Activated T-helper 1 cell treated with anti-CD3 and anti-CD28 coated beads, Interleukin-12 subunit alpha, Interleukin-12 subunit beta, Interleukin-2, Interleukin-4 antibody, amounts not matched to agents 30 ng/mL and 10 ng/mL and 1 ng/mL, durations not matched to agents 14 hours and 24 hours and 36 hours (primary cell): ENCODE data around the gene ZHX3. TPM values are rescaled to one million over a fixed set of nuclear protein-coding genes. Genes with fewer than 3 reads are reported as not detected.

Source experiments
- DNase-seq: peaks from one replicate; pipeline ENCODE4 v3.0.0; 2021; ENCODE audit warnings: low spot score
- H3K27ac Mint-ChIP-seq: one replicate; pipeline ENCODE4 v1.8.0; 2021; ENCODE audit warnings: mild to moderate bottlenecking, mixed read lengths
- H3K27me3 Mint-ChIP-seq: one replicate; pipeline ENCODE4 v1.8.0; 2022; ENCODE audit warnings: mild to moderate bottlenecking, moderate library complexity, mixed read lengths; ENCODE audit not compliant: insufficient read depth
- H3K36me3 Mint-ChIP-seq: one replicate; pipeline ENCODE4 v1.8.0; 2021; ENCODE audit warnings: low read depth, mixed read lengths
- H3K4me1 Mint-ChIP-seq: one replicate; pipeline ENCODE4 v1.8.0; 2021; ENCODE audit warnings: low read depth, mixed read lengths
- H3K4me3 Mint-ChIP-seq: one replicate; pipeline ENCODE4 v1.8.0; 2021; ENCODE audit warnings: mild to moderate bottlenecking, moderate library complexity, mixed read lengths
- H3K9me3 Mint-ChIP-seq: one replicate; pipeline ENCODE4 v1.8.0; 2021; ENCODE audit warnings: mixed read lengths
- intact Hi-C: fragments of 100-400 bp; cut with micrococcal nuclease; formaldehyde crosslinking; loops from one replicate; pipeline ENCODE4 v1.15.1; 2024
- total RNA-seq: library from RNA; stranded (reverse); gene quantifications from 2 replicates; pipeline ENCODE4 v1.2.3, GENCODE V29; 2022

Gene ZHX3
- total RNA-seq, 1 donor from 2014 or later: 9.5 TPM

DNA sequence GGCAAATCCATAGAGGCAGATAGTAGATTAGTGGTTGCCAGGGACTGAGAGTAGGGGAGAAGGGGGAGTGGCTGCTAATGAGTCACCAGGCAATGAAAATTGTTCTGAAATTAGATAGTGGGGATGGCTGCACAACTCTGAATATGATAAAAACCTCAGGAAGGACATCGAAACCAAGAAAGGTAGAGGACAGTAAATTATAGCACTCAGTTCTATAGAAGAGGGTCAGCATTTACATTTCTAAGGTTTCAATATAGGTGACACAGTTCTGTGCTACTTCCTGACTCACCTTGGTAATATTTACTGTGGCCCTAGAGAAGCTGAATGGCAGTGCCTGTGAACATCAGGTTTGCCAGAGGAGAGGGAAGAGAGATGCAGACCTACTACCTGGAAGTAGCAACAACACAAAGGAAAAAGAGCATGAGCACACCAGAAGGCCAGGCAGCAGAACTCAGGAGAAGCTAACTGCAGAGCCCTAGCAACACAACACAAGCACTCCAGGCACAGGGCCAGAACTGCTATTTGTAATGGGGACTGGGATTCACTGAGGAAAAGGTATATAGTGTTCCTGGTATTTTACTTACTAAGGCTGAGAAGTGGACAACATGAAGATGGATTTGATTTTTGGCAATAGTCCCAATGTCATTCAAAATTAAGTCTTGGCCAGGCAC is 104.2 kb downstream of the ZHX3 start:
- no peaks in the 10 kb centered on the region for H3K4me1 Mint-ChIP-seq
- H3K27ac Mint-ChIP-seq: no peak overlapping the region
- no peak overlapping the region for H3K4me3 Mint-ChIP-seq
- intact Hi-C loops: no loop called here
- no peaks in the 10 kb centered on the region for H3K9me3 Mint-ChIP-seq
- no peak for DNase-seq
- no peaks in the 10 kb centered on the region for H3K27me3 Mint-ChIP-seq
- no peaks in the 10 kb centered on the region for H3K36me3 Mint-ChIP-seq

DNA sequence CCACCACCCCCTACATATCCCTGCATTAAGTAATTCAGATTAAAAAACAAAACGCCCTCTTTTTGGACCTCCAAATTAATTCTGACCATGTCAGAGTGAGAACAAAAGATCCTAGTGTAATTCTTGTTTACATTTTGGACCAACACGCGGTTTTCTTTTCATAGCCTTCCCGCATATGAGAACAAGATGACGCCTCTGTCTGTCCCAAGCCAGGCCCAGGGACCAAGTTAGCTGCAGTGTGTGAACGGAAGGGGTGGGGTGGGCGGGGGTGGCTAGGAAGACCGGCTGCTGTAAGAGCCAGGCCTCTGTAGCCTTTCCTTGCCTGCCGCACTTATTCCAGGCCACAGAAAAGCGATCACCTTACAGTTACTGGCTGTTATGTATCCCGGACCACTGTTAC is 112.2 kb downstream of the ZHX3 start:
- no peak for DNase-seq
- no peak overlapping the region for H3K4me3 Mint-ChIP-seq
- H3K27ac Mint-ChIP-seq: no peak overlapping the region
- no peaks in the 10 kb centered on the region for H3K9me3 Mint-ChIP-seq
- no peaks in the 10 kb centered on the region for H3K27me3 Mint-ChIP-seq
- peaks cover 2% of the 10 kb centered on the region for H3K36me3 Mint-ChIP-seq
- no peaks in the 10 kb centered on the region for H3K4me1 Mint-ChIP-seq
- intact Hi-C loops: no loop called here

DNA sequence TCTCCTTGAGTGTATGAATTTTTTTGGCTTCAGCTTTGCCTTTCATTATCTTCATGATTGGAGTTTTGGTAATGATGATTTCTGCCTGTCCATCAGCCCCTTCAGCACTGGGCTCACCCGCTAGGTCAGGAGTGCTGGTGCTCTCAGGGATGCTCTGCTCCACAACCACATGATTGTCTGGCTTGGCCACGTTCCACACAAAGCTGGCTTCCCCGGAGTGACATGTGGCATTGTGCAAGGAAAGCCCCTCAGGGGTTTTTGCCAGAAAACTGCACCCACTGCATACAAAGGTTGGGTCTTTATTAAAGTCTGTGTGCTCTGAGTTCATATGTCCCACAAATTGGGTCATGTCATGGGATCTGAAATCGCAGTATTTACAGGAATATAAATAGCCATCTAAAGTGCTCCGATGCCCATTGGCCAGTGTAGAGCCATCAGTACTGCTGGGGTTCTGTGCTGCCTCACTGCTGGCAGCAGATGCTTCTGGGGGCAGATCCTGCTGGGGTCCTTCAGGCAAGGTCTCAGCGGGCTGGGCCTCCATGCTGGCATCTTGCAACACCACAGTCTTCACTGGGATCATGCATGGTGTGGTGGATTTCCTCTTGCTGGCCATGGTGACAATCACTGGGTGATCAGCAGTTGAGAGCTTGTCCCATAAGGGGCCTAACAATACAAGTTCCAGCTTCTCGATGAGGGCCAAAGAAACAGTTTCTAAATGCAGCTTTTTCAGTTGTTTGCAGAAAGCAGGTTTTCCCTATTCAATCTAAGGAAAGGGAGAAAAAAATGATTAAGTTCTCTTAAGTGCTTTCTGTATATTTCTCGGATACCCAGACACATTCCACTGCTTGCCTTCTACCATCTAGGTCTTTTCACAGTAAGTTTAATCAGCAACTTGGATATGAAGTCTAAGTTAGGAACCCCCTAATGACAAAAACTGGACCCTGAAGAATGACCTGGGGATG is 112.9 kb downstream of the ZHX3 start:
- Mint-ChIP-seq H3K27me3 (no peaks in the 10 kb centered on the region), H3K4me1 (no peaks in the 10 kb centered on the region), H3K9me3 (no peaks in the 10 kb centered on the region), H3K36me3 (peaks cover 4% of the 10 kb centered on the region), H3K4me3 (no peak overlapping the region), H3K27ac (no peak overlapping the region)
- intact Hi-C loops: no loop called here
- no peak for DNase-seq

DNA sequence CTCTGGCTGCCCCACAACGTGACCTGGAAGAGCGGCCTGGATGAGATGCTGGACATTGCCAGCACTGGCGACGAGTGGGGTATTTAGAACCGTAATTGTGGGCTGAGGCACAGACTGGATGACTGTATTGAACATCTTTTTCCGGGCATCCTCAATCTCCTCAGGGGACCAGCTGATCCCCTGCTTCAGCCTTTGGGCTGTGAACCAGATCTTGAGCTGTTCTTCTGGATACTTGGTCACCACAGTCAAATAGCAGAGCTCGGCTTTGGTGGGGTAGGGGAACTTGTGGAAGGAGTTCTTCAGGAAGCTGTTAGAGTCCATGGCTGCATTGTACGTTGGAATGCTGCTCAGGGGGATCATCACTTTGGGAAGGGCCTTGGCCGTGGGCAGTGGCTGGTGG is 113.9 kb downstream of the ZHX3 start:
- Mint-ChIP-seq H3K36me3 (peaks cover 10% of the 10 kb centered on the region), H3K4me1 (no peaks in the 10 kb centered on the region), H3K27ac (no peak overlapping the region), H3K9me3 (peaks cover 7% of the 10 kb centered on the region), H3K4me3 (no peak overlapping the region), H3K27me3 (no peaks in the 10 kb centered on the region)
- DNase-seq: no peak
- intact Hi-C loops: no loop called here

DNA sequence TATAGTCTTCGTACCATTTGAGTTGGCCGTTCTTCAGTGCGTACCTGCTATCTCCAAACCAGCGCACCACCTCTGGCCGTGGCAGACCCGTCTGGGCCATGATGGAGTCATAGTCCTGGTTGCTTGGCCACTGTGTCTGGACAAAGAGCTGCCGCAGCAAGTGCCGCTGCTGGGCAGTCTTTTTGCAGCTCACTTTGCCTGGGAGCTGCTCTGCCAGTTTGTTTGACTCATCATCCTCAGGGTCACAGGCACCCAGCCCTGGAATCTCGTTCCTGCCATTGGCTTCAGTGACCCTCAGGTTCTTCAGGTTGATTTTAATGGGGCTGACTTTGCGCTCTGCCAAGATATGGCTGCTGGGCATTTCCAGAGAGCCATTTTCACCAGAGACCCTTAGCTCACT is 115.1 kb downstream of the ZHX3 start:
- intact Hi-C loops: no loop called here
- Mint-ChIP-seq H3K27ac (no peak overlapping the region), H3K27me3 (no peaks in the 10 kb centered on the region), H3K36me3 (peaks cover 12% of the 10 kb centered on the region), H3K9me3 (peaks cover 12% of the 10 kb centered on the region), H3K4me1 (no peaks in the 10 kb centered on the region), H3K4me3 (no peak overlapping the region)
- DNase-seq: no peak

DNA sequence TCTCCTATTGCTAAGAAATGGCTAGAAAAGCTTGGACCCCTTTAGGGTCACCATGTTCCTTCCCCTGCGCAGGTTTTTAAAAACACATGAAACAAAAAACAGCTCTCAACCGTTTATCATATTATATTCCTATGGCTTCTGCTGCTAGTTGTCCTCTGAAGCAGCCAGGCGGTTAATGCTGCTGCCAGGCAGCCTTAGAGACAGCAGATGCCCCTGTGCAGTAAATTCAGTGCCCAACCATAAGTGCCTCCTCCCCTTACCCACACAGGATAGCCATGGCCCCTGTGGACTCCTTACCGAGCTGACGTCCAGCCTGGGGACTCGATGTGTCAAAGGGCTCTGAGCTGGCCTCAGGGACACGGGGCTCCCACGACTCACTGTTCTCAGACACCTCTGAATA is 115.8 kb downstream of the ZHX3 start:
- intact Hi-C loops: no loop called here
- H3K9me3 Mint-ChIP-seq: peaks cover 12% of the 10 kb centered on the region
- H3K4me1 Mint-ChIP-seq: peaks cover under 1% of the 10 kb centered on the region
- peaks cover 13% of the 10 kb centered on the region for H3K36me3 Mint-ChIP-seq
- no peak for DNase-seq
- no peaks in the 10 kb centered on the region for H3K27me3 Mint-ChIP-seq
- no peak overlapping the region for H3K4me3 Mint-ChIP-seq
- H3K27ac Mint-ChIP-seq: no peak overlapping the region

DNA sequence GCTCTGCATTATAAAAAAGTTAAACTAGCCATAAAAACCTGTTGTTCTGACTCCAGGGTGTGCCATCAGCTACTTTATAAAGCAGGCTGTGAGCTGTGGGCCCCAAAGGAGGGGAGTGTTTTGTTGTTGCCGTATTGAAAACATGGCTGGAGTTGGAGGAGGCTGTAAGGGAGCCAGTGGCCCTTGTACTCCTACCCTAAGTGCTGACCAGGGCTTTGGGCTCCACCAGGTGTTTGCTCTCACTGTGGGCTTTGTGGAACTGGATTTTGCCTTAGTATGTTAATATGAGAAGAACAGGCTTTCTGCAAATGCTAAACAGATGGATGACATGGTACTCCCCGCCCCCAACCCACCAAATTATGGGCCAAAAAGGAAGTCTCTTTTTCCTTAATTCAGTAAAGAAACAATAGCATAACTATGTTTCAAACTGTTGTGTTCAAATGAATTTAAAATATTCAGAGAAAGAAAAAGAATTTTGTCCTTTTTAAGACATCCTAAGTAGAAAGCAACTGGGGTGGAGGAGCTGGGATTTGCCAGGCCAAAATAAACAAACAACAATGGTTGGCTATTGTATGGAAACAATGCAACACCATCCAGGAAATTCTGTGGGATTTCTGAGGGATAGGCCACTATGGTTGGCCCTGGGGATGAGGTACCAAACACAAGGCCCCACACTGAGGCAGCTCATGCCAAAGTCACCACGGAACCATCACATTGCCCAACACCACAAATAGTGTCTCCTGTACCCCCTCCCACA is 116.9 kb downstream of the ZHX3 start:
- peaks cover 12% of the 10 kb centered on the region for H3K9me3 Mint-ChIP-seq
- peaks cover 10% of the 10 kb centered on the region for H3K4me1 Mint-ChIP-seq
- intact Hi-C loops: no loop called here
- H3K4me3 Mint-ChIP-seq: no peak overlapping the region
- H3K27me3 Mint-ChIP-seq: no peaks in the 10 kb centered on the region
- no peak overlapping the region for H3K27ac Mint-ChIP-seq
- H3K36me3 Mint-ChIP-seq: peaks cover 16% of the 10 kb centered on the region
- DNase-seq: no peak

DNA sequence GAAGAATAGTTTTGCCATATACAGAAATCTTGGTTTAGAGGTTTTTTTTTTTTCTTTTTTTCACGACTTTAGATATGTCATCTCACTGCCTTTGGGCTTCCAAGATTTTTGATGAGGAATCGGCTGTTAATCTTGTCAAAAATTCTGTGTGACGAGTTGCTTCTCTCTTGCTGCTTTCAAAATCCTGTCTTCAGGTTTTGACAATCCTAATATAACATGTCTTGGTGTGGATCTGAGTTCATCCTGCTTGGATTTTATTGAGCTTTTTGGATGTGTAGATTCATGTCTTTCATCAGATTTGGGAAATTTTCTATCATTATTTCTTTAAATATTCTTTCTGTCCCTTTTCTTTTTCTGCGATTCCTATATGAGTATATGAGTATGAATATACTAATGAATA is 119.1 kb downstream of the ZHX3 start:
- peaks cover 12% of the 10 kb centered on the region for H3K9me3 Mint-ChIP-seq
- intact Hi-C loops: no loop called here
- H3K36me3 Mint-ChIP-seq: peaks cover 19% of the 10 kb centered on the region
- H3K4me3 Mint-ChIP-seq: no peak overlapping the region
- DNase-seq: no peak
- no peak overlapping the region for H3K27ac Mint-ChIP-seq
- no peaks in the 10 kb centered on the region for H3K27me3 Mint-ChIP-seq
- H3K4me1 Mint-ChIP-seq: peaks cover 21% of the 10 kb centered on the region

DNA sequence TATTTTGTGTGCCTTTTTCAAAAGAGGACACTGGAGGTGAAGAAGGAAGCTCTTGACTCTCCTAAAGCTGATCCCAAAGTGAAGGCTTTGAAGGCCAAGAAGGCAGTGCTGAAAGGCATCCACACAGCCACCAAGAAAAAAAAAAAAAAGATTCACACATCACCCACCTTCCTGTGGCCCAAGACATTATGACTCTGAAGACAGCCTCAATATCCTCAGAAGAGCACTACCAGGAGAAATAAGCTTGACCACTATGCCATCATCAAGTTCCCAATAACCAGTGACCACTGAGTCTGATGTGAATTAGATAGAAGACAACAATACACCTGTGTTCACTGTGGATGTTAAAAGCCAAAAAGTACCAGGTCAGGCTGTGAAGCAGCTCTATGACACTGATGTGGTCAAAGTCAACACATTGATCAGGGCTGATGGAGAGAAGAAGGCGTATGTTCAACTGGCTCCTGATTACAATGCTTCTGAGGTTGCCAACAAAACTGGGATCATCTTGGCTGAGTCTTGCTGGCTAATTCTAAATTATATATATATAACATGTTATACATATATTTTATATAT is 120.8 kb downstream of the ZHX3 start:
- Mint-ChIP-seq H3K9me3 (peaks cover 17% of the 10 kb centered on the region), H3K4me3 (no peak overlapping the region), H3K27me3 (no peaks in the 10 kb centered on the region), H3K27ac (no peak overlapping the region), H3K4me1 (peaks cover 21% of the 10 kb centered on the region), H3K36me3 (peaks cover 22% of the 10 kb centered on the region)
- DNase-seq: no peak
- intact Hi-C loops: no loop called here

DNA sequence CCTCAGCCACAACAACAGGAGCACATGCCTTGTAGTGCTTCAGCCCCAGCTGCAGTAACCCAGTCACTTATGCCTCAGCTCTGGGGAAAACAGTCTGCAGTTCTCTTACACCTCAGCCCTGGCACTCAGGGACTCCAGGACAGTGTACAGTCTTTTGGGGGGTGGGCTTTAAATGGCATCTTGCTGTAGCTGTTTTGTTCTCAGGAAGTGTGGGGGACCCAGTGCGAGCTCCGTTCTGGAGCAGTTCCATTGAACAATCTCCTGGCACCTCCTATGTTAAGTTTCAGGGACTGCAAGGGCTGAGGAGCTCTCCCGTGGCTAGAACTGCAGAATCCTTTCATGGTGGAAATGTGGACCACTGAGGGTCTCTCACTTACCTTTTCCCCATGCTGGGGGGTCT is 125.0 kb downstream of the ZHX3 start:
- Mint-ChIP-seq H3K36me3 (peaks cover 20% of the 10 kb centered on the region), H3K4me1 (peaks cover 21% of the 10 kb centered on the region), H3K9me3 (peaks cover 29% of the 10 kb centered on the region), H3K27me3 (no peaks in the 10 kb centered on the region), H3K27ac (no peak overlapping the region), H3K4me3 (no peak overlapping the region)
- DNase-seq: no peak
- intact Hi-C loops: no loop called here

DNA sequence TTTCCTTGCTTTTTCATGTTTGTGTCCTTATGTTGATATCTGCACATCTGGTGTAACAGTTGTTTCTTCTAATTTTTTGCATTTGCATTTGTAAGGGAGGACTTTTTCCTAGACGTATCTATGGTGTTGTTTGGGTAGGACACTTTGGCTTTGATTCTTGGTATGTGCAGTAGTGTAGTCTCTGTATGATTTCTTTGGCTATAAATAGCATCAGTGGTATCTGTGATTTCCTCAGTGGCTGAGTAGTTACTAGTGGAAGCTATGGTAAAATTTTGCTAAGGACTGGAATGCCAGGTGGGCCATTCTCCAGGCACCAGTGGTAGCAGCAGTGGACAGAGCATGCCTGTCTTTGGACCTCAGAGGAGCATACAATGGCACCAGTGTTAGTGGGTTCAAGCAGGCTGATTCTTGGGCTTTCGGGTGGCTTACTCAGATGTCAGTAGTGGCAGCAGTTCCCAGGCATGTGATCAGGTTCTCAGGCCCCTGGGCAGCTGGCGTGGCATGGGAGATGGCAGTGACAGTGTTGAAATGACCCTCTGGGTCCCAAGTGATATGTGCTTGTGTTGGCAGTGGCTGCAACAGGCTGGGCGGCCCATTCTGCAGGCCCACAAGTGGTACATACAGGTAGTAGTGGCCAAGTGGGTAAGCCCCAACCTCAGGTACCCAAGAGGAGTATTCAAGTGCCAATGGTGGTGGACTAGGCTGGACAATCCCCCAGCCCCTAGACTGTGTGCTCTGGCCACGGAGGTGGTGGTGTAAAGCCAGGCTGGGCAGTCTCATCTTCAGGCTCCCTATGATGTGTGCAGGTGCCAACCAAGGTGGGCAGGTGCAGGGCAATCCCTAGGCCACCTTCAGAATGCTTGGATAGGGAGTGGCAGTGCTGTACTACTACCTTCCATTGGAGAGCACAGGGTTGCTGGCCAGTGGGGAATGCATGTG is 125.7 kb downstream of the ZHX3 start:
- no peak overlapping the region for H3K4me3 Mint-ChIP-seq
- peaks cover 21% of the 10 kb centered on the region for H3K4me1 Mint-ChIP-seq
- DNase-seq: no peak
- peaks cover 29% of the 10 kb centered on the region for H3K9me3 Mint-ChIP-seq
- H3K36me3 Mint-ChIP-seq: peaks cover 17% of the 10 kb centered on the region
- H3K27ac Mint-ChIP-seq: no peak overlapping the region
- no peaks in the 10 kb centered on the region for H3K27me3 Mint-ChIP-seq
- intact Hi-C loops: no loop called here

DNA sequence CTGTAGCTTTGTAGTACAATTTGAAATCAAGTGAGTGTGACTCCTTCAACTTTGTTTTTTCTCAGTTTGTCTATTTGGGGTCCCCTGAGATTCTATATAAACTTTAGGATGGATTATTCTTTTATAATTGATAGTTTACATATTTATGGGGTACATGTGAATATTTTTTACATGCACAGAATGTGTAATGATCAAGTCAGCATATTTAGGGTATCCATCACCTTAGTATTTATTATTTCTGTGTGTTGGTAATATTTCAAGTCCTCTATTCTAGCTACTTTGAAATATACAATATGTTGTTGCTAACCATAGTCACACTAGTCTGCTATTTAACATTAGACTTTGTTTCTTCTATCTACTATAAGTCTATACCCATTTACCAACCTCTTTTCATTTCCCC is 129.9 kb downstream of the ZHX3 start:
- Mint-ChIP-seq H3K4me1 (peaks cover under 1% of the 10 kb centered on the region), H3K36me3 (peaks cover 8% of the 10 kb centered on the region), H3K4me3 (no peak overlapping the region), H3K27me3 (no peaks in the 10 kb centered on the region), H3K9me3 (peaks cover 25% of the 10 kb centered on the region), H3K27ac (no peak overlapping the region)
- no peak for DNase-seq
- intact Hi-C loops: no loop called here
